HuH-7 (cell line): ENCODE data around the gene GINS1.

Source experiments
- DNase-seq: peaks from one replicate; pipeline ENCODE4 v3.0.0; 2011; ENCODE audit warnings: low spot score

GINS1 gene

DNA sequence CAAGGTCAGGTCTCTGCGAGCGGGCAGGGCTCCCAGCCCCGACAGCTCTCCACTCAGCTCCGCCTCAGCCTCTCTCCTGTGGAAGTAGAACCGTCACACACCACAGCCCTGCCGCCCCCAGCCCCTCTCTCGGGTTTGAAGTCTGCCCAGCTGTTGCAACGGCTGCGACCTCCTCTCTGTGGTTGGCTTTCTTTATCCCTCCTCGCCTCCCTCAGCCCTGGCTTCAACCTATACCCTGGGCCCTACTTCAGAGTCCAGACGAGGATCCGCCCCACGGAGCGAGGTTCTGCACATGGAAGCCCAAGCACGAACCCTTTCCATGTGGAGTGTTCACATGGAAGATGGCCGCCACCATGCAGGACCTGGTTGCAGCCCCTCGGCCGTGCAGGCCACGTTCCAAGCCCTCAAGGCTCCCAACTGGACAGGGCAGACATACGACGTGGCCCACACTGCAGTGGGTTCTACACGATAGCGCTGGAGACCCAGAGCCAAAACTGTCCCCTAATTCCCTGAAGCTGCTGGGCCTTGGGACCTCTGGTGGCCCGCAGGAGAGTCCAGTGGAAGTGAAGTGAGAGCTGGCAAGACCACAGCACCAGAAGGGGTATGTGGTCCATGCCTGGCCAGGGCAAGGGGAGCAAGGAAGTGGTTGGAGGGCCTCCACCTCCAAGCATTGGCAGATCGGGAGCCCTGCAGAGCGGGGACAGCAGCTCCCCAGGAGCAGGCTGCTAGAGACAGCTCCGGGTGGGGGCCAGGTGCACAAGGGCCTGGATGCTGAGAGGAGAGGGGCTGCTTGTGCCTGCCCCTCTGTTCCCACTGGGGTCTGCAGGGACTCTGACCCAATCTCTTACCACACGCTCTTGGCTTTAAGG is 69.8 kb downstream of the GINS1 start:
- DNase-seq: no peak

DNA sequence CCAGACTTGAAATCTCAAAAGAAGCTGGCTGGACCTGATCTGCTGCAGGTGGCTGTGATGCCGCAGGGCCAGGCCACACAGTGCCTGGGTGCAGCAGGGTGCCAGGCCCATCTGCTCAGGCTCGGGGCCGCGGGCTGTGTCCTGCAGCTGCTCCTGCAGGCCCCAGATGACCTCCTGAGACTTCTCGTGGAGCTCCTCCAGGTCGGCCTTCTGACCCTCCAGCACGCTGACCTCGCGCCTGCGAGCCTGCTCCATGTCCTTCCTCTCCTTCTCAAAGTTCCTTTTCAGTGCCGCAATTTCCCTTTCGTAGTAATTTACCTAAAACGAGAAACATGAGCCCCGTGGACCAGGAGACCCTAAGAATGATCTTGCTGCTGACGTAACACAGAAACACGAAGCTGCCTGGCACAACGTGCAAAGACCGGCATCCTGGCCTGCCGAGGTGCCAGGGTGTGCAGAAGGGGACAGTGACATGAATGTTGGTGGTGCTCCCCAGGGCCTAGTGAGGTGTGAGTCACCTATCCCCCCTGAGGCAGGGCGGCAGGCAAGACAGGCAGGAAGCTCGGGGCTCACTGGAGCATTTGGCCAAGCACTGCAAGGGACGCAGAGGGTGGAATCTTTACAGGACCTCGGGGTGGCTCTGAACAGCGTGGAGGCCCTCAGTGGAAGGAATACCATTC is 71.6 kb downstream of the GINS1 start:
- DNase-seq: no peak

DNA sequence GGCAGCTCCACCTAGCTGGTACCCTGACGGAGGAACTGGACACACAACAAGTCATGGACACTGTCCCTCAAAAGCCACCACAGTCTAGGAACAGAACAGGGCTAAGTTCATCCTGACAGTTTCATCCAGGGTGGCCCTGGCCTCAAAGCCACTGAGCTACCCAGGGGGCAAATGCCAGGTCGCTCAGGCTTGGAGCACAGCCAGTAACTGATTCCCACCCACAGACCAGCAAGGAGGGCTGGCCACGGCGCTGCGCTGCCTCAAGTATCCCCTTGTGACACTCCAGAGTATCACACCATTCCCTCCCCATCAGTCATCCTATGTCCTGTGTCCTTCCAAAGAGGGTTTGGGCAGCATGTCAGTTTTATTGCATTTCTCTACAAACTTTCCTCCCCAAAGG is 72.2 kb downstream of the GINS1 start:
- DNase-seq: no peak

DNA sequence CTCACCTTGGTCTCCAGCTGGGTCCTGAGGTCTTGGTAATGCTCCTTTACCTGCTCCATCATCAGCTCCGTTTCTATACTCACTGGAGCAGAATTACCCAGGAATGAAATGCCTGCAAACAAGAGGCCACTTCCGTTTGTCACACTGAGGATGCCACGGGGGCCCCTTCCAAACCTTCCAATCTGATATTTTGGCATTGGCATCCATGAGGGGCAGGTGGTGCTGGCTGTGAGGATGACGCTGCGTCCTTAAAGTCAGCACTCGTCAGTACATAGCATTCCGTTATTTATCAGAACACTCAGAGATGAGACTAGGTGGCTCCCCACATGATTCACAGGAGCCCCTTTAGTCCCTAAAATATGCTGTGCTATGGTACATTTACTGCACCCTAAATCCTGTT is 72.7 kb downstream of the GINS1 start:
- no peak for DNase-seq

DNA sequence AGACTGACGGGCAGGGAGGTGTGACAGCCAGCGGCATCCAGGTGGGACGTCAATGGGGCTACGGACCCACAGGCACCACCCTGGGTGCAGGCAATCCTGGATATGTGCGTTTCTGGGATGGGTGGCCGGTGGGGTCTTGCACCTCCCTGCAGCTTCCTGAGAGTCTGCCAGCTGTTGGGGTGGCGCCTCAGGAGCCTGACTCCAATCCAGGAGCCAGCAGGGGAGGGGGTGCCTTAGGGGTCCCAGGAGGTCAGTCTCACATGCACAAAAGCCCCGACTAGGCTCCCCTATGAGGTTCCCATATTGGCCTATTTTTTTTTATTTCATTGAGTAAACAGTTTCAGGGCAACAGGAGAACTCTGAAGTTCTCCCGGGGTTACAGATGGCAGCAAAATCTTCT is 73.3 kb downstream of the GINS1 start:
- DNase-seq: no peak

DNA sequence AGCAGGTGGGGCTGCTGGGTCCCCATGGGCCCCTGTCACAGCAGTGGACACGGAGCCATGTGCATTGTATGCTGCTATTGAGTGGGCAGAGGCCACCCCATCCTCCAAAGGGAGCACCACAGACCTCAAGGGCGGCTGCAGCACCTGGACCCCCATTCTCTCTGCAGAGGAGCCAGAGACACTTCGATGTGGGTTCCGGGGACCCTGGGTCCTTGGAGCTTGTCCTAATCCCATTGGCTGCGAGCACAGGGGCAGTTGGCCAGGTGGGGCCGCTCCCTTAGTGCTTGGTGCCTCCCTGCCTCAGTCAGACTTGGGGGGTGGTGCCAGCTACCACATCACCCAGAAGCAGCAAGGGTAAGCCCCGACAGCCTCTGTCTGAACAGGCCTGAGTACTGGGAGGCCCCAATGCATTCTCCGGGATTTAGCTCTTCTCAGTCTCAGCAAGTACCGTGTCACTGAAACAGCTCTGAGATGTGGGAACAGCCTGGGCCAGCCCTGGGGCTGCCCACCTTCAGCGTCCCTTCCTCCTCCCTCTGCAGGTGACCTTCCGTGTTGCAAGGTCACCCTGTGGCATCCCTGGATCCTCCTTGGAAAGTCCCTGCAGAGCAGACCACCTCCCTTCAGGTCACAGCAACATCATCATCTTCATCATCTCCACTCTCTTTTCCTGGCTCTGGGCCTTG is 73.9 kb downstream of the GINS1 start:
- no peak for DNase-seq

DNA sequence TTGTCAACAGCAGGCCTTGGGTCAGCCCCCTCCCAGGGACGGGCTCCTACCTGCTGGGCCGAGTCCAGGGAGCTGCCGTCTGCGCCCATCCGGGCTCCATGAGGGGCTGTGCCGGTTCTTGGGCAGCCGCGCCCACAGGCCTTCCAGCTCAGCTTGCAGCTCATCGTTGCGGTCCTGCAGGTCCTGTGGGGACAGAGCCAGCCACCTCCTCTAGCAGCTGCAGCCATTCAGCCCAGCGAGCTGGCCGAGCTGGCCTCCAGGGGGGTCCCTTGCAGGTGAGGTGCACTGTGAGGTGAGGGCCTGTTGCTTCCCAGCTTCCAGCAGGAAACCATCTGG is 74.4 kb downstream of the GINS1 start:
- DNase-seq: no peak

DNA sequence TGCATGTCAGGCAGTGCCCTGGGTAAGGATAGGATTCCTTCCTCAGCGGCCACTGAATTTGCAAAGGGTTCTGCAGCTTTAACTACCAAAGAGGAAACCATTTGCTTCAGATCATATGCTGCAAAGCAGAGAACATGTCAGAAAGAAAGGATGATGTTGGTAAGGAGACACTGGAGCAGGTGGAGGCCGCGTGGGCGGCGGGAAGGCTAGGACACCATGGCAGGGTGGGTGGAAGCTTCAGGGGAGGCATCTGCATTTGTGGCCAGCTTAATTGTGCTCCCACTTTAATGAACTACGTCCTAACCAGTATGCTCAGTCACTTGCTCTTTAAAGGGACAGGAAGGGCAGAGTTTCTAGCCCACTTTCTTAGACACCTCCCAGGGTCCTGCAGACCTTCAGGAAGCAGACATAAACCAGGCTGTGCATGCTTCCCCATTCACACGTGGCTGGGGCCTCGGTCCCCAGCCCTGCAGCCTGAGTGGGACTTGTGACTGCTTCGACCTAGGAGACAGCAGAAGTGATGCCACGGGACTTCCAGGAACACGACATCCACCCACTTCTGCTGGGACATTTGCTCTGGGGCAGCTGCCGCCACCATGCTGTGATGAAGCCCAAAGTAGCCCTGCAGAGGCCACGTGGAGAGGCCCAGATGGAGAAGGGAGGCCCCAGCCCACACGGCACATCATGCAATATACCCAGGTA is 76.1 kb downstream of the GINS1 start:
- no peak for DNase-seq

DNA sequence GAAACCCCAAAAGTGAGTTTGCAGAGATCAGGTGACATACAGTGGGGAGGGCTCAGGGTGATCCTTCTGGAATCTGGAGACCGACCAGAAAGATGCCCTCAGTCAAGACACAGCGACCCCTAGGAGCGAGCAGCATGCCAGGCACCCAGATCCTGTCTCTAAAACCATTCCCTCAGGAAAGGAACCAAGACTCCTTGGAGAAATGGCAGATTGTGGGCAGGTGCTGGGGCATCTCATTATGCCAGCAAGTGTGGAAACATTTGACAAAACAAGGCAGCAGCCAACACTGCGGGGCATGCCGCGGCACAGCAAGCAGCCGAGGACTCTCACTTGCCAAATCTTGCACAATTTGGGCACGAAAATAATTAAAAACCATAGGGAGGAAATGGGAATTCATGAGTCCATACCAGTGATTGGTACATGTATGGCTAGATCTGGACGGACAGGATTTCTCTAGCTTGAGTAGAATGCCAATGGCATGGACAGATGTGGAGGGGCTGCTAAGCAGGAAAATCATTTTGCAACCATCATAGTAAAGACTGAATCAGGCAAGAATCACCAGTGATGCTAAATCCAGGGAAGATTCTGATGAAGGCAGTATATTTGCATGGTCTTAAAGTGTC is 76.9 kb downstream of the GINS1 start:
- DNase-seq: no peak

DNA sequence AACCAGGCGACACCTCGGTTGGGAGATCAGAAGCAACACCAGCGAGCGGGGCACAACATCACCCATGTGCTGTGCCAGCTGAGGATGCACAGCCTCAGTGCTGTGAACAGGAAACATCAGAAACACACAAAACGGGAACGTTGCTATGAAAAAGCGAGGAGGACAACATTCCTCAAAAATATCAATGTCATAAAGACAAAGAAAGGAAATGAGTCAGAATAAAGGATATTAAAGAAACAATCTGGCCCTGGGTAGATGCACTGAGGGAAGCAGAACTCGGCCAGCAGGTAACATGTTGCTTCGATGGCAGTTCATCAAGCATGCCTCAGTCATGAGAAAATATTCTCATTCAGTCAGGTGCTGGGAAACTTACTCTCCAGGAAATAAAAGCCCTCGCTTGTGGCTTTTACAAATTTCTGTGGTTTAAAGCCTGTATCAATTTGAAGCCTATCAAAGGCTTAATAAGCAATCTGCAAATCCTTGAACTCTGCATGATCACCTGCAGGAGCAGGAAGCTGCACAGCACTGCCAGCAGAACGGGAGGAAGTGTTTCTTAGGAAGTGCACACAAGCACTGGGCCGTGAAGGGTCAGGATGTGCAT is 77.5 kb downstream of the GINS1 start:
- no peak for DNase-seq

DNA sequence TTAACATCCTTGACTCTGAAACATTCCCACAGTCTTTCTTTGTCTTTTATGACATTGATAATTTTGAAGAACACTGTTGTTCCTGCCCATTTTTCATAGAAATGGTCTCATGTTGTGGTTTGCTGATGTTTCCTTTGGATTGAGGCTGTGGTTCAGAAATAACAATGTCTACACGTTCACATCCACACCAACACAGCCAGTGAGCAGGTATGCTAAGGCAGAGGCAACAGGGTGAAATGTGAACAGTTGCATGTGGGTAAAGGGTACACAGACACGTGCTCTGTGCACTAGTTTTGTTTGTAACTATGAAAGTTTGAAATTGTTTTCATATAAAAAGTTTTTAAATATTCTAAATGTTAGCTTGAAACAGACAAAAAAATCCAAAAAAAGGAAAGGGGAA is 78.4 kb downstream of the GINS1 start:
- DNase-seq: no peak

DNA sequence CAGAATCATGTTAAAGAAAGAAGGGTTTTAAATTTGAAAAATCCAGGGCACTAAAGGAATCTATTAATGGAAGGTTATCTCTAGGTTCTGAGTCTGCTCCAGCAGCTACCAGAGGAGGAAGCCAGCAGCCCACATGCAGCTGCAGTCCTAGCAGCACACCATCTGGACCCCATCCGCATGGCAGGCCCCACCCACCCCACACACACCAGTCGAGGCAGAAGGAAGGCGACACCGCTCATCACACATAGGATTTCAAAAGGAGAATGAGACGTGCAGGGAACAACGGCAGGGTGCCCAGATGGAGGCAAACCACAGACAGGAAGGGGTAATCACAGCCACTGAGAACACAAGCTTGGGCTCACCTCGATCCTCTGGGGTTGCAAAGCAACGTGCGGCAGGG is 78.9 kb downstream of the GINS1 start:
- DNase-seq: no peak

DNA sequence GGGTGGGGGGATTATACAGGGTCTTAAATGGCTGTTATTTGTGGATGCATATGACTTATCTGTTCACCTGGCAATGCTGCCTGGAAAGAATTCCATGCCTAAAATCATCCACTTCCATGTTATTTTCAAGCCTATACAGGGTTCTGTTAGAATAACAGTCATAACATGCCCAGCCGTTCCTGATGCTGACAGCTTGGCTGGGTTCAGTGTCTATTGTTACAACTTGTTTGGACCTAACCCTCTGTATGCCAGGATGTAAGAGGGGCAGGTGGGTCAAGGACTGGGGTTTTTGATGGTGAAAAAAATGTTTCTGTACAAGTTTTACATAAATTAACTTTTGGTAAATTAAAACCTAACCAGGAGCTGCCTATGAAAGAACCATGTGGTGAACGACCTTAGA is 79.8 kb downstream of the GINS1 start:
- DNase-seq: no peak

DNA sequence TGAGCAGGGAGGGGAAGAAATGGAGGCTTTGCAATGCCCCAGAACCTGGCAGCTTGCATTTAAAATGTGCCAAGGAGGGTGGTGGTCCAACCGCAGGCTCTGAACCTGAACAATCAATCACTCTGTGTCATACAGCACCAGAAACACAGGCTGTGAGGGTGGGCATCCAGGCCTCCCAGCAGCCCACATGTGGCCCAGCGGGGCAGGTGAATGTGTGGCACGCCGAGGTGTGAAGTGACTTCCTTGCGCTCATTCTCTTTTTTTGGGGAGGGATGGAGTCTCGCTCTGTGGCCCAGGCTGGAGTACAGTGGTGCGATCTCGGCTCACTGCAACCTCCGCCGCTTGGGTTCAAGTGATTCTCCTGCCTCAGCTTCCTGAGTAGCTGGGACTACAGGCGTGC is 80.5 kb downstream of the GINS1 start:
- DNase-seq: no peak

DNA sequence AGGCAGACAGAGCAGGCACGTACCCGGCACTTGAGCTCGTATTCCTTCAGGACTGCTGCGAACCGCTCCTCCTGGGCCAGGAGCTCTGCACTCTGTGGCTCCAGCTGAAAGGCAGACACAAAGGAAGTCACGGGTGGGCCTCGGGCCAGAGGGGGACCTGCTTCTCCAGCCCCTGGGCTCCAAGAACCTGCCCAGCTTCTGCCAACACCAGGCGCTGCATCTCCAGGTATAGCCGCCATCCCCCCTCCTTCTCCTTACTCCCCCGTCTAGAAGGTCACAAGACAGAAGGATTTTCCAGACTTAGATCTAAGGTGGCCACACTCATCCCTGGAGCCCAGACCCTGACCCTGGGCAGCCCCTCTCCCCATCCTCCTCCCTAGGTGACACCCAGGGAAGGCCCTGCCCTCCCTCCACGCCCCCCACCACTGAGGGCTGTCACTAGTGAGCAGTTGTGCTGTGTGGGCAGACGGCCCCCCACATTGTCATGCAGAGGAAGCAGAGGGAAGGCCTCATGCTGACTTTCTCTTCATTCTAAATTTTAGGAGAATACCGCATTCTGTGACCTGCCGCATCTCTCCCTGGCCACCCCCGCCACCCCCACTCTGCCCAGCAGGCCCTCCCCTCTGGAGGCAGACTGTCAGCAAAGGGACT is 81.9 kb downstream of the GINS1 start:
- DNase-seq: no peak

DNA sequence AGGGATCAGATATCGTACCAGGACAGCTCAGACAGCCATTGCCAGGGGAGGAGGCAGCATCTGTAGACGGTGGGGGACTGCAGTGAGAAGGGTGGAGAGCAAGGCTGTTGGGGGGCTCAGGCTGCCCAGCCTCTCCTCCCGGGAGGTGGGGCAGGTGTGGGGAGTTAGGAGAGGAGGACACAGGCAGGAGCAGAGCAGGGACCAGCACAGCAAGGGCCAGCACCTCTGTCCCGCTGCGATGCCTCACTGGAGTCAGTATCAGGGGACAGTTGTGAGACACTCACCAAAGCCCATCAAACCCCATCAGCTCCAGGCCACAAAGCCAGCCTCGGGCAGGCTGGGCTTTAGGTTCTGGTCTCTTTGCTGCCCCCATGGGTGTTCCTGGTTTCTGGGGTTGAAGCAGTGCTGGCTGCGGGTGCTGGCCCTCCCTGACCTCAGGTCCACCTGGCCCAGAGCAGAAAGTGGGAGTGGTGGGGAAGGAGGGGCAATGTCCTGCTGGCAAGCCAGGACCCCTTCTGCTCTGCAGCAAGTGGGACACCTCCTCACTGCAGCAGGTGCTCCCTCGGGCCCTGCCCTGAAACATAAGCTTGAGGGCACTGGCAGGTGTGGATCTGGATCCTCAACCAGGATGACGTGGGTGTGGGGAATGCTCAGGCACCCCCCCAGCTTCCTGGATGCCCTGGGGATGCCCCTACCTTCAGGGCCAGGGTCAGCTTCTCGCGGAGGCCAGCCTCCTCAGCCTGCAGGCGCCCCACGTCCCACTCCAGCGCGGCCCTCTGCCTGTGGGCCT is 83.4 kb downstream of the GINS1 start:
- DNase-seq: no peak

DNA sequence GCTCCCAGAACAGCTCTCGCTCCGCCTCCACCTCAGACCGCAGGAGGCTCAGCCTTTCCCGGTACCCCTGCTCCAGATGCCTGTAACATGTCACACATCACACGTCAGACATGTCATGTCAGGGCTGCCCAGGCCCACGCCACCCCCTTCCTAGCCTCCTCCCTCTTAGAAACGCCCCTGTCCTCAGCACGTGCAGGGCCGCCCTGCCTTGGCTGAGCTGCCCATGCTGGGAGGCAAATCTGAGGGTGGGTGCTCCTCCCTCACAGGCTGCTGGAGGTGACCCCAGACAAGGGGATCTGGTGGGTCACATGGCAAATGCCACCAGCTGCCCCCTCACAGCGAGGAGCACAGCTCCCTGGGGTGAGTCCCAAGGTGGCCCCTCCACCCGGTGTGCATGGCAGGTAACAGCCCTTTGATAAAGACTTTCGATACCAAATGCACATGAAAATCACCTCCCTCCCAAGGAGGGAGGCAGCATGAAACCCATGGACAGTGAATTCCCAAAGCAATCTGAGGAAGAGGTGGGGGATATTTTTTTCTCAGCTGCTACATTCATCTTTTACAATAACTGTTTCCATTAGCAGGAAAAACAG is 84.1 kb downstream of the GINS1 start:
- no peak for DNase-seq

DNA sequence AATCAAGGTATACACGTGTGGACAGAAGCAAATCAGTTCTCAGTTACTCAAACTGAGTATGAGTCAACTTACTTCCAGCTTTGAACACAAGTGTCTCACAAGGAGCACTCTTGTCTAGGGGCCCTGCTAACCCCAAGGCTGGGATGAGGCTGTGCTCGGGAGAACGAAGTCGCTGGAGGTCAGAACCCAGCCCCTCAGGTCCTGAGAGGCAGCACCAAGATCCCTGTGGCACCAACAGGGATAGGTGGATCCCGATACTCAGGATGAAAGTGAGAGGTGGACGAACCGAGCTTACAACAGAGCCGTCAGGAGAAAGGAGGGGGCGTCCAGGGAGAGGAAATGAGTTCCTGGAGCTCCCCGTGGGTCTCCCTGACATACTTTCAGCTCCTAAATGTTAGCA is 85.7 kb downstream of the GINS1 start:
- no peak for DNase-seq

DNA sequence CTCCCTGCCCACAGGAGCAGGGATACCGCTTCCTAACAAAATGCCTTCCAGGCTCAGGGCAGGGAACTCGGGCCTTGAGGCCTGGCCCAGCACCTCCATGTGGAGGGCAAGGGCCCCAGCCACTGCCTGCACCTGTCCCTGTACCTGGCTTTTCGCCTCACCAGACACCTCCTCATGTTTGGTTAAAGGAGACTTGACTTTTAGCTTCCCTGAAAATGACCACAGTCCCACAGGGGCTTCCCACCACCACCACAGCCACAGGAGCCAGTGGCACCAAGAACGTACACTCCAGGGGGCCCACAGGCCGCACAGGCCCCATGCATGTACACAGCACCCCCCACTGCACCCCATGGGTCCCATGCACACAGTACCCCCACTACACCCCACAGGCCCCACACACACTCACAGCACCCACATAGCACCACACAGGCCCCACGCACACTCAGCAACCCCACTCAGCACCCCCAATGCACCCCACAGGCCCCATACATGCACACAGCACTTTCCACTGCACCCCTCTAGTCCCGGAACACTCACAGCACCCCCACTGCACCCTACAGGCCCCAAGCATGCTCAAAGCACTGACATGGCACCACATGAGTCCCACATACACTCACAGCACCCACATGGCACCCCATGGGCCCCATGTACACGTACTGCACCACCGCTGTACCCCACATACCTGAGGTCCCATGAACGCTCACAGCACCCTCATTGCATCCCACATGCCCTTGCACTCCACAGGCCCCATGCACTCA is 86.5 kb downstream of the GINS1 start:
- DNase-seq: no peak
